ENCODE measurements around the gene ZNF699.
"Not testable (repeated sequence)": the region's sequence is repeated elsewhere in the genome, so short reads cannot be mapped to it uniquely, and the experiment has no call there.

Gene ZNF699

DNA sequence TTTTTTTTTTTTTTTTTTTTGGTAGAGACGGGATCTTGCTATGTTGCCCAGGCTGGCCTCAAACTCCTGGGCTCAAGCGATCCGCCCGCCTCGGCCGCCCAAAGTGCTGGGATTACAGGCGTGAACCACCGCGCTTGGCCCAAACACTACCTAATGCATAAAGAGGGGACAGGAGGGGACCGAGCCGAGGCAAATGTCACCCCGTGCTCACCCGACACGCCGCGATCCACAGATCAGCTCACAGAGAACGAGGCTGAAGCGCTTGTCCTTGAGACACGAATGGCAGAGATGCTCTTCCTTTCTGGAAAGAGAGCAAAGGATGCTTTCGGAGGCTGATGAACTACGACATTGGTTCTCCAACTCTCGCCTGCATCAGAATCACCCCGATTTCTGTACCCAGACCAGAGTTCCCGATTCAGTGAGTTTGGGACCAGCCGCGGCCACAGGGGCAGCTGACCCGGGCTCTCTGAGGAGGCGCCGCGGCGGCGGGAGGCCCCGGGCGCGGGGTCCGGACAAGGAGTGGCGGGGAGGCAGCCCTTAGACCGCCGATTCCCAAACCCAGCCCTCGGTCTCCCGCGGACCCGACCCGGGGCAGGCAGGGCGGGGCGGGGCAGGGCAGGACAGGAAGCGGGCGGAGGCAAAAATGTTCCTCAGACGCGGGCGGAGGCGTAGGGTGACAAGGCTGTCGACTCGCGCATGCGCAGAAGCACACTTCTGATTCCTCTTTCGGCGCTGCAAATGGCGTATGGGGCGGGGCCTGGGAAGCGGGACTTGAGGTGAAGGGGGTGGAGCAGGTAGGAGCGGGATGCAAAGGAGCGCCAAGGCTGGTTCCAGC lies at the start of gene ZNF699:
TSS of gene ZNF699 (minus strand) at position 700 of the 835 bp plus-strand sequence. CDS start 4,719 bp downstream, outside the sequence.
- DNase-seq, result peak; percentile 92 to 98 (median 96)

DNA sequence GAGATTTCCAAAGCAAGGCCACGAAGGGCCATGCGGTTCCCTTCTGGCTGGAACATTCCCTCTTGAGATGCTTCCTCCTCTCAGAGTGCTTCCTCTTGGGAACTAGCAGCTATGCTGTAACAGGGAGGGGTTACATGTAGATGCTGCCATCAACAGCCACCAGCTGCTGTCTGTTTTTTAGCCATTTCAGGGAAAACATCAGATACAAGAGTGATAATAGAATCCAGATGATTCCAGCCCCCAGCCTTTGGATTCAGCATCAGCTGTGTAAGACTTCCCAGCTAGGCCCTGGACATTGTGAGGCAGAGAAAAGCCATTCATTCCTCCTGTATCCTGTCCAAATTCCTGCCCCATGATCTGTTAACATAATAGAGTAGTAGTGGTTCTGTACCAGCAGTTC lies 45.0 kb upstream of the ZNF699 start:
- DNase-seq, result no peak

DNA sequence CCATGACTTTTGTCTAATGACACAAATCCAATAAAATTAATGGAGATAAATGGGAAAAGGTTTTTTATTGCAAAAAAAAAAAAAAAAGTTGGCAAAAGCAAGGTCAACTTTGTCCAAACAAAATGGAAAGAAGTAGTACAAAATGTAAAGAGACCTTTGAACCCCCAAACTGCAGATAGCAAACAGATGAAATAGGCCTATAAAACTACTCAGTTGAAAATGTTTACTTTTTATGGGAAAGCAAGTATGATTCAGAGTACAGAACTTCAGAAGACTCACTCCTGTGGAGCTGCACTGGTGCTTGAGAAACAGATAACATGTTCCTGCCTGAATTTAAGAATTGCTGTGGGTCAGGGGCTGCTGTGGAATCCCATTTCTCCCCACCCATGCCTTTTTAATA lies 43.4 kb upstream of the ZNF699 start:
- DNase-seq, result no peak

DNA sequence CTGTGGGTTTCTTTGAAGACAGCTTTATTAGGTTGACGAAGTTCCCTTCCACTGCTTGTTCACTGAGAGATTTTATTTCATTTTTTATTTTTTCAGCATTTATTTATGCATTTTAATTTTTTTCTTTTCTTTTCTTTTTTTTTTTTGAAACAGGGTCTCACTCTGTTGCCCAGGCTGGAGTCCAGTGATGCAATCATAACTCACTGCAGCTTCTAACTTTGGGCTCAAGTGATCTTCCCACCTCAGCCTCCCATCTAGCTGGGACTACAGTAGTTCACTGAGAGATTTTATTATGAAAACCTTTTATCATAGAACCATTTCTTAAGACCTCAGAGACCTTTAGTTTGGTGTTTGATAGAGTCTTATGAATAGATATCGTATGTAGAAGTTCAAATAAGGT lies 42.9 kb upstream of the ZNF699 start:
- no peak for DNase-seq

DNA sequence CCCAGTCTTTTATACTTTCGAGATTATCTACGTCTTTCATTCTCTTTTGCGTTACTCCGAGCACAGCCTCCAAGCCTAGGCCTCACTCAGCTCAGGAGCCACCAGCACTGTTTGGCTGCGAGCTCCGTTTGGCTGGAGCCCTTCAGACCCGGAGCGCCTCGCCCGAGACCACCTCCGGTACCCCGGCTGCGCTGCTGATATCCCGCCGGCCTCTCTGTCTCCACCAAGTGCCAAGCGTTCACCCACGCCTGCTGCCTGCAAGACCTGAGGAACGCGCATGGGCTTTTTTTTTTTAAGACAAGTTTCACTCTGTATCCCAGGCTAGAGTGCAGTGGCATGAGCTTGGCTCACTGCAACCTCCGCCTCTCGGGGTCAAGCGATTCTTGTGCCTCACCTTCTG lies 39.0 kb upstream of the ZNF699 start:
- no peak for DNase-seq

DNA sequence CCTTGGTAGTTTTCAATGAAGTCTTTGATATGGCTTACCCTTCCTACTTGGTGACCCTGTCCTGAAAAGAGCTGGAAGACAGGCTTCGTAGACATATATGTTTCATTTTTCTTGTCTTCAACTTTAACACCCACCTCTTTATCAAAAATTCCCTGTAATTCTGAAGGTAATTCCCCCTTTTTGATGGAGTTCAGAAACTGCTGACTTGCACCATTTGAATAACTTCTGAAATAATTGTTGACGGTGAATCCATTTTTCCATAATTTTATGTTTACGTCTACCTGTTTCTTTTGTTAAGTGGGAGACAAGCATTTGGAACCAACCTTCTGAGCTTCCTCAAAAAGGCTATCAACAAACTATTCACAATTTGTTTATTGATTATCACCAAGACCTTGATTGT lies 38.6 kb upstream of the ZNF699 start:
- no peak for DNase-seq

DNA sequence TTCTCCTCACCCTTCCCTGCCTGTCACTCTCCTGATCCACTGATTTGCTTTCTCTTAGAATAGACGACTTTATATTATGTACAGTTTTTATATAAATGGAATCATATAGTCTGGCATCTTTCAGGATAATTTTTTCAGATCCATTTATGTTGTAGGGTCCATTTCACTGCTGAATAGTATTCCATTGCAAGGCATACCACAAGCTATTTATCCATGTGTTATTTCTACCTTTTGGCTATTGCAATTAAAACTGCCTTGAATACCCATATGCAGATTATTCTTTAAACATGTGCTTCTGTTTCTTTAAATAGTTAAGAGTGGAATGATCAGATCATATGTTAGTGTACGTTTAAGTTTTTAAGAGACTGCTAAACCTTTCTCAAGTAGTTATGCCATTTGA lies 35.4 kb upstream of the ZNF699 start:
- DNase-seq, result no peak

DNA sequence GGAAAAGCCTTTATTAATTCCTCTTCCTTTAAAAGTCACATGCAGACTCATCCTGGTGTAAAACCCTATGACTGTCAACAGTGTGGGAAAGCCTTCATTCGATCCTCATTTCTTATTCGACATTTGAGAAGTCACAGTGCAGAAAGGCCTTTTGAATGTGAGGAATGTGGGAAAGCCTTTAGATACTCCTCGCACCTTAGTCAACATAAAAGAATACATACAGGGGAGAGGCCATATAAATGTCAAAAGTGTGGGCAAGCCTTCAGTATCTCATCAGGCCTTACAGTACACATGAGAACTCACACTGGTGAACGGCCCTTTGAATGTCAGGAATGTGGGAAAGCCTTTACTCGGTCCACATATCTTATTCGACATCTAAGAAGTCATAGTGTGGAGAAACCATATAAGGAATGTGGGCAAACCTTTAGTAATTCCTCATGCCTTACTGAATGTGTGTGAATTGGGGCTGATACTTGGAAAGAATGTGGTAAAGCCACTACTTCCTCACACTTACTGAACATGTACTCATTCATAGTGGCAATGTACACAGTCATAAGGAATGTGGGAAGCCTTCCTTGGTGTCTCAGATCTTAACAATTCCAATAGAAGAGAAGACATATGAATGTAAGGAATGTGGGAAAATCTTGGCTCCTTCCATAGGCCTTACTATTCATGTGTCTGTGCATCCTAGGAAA lies 33.1 kb upstream of the ZNF699 start:
- no peak for DNase-seq

DNA sequence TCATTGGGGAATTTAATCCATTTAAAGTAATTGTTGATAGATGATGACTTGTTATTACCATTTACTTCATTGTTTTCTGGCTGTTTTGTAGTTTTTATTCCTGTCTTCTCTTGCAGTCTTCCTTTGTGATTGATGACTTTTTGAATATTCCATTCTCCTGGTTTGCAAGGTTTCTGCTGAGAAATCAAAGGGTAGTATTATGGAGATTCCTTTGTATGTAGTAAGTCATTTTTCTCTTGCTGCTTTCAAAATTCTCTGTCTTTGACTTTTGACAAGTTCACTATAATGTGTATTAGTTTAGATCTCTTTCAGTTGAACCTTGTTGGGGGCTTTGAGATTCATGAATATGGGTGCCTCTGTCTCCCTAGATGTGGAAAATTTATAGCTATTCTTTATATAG lies 20.4 kb upstream of the ZNF699 start:
- DNase-seq, result no peak

DNA sequence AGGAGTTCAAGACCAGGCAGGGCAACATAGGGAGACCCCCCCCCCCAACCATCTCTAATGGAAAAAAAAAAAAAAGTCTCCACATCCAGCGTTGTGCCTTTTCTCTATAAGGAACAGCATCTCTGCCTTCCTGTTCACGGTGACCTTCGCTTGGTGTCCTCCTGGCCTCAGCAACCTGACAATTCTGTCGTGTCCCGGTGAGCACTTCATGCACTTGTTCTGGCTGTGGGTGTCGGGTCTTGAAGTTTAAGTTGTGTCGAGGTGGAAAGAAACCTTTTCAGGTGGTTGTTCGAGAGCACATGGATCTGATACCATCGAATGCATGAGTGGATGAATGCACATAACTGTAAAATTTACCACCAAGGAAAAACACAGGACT lies 14.9 kb upstream of the ZNF699 start:
- no peak for DNase-seq

DNA sequence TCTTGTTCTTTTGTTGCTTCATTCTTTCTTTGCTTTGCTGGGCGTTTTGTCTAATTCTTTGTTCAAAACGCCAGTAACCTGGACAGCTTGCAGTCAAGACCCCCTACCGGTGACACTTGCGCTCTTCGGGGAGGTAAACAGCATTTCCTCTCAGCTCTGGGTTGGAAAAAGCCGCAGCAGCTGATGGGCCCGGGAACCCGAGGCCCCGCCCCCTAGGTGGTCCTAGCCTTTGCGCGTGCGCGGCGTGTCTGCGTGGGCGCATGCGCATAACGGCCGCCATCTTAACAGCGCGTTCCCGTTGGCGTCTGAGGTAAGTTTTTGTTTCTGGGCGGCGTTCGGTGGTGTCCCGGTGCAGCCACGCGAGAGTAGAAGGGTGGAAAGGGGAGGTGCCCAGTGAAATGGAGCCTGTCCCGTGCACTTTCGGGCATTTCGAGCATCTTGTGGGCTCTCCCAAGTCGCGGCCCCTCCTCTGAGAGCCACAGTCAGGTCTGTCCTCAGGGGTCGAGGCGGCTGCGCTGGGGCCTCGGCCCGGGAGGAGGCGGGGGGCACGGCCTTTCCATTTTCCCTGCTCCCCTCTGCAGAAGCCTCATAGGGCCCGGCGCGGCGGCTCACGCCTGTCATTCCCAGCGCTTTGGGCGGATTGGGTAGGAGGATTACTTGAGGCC lies 14.4 kb upstream of the ZNF699 start, which contains the start of gene ZNF559:
TSS of gene ZNF559 (plus strand) at position 261 of the 665 bp plus-strand sequence. CDS start 14,371 bp downstream, outside the sequence.
- peak; percentile 93 to 98 (median 94) for DNase-seq

DNA sequence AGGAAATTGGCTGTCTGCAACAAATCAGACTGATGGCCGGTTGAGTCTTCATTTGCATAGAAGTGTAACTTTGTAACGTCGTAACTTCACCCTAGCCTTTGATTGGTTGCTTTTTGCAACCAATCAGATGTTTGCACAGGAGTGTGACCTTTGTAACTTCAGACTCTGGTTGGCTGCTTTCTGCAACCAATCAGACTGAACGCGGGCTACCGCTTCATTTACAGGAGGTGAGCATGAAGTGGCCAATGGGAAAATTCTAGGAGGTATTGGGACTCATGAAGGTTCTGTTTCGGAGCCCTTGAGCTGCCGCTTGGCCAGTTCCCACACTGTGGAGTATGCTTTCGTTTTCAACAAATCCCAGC lies 13.9 kb upstream of the ZNF699 start:
- DNase-seq, result peak in 1 of 6 experiments; percentile 60

DNA sequence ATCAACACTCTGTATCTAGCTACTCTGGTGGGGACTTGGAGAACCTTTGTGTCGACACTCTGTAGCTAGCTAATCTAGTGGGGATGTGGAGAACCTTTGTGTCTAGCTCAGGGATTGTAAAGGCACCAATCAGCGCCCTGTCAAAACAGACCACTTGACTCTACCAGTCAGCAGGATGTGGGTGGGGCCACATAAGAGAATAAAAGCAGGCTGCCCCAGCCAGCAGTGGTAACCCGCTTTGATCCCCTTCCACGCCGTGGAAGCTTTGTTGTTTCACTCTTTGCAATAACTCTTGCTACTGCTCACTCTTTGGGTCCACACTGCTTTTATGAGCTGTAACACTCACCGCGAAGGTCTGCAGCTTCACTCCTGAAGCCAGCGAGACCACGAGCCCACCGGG lies 12.6 kb upstream of the ZNF699 start:
- not testable (repeated sequence) for DNase-seq

DNA sequence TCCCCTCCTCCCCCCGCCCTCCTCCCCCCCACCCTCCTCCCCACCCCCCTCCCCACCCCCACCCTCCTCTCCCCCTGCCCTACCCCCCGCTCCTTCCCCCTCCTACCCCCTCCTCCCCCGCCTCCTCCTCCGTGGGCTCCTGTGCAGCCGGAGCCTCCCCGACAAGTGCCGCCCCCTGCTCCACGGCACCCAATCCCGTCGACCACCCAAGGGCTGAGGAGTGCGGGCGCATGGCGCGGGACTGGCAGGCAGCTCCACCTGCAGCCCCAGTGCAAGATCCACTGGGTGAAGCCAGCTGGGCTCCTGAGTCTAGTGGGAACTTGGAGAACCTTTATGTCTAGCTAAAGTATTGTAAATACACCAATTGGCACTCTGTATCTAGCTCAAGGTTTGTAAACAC lies 12.1 kb upstream of the ZNF699 start:
- DNase-seq, result not testable (repeated sequence)

DNA sequence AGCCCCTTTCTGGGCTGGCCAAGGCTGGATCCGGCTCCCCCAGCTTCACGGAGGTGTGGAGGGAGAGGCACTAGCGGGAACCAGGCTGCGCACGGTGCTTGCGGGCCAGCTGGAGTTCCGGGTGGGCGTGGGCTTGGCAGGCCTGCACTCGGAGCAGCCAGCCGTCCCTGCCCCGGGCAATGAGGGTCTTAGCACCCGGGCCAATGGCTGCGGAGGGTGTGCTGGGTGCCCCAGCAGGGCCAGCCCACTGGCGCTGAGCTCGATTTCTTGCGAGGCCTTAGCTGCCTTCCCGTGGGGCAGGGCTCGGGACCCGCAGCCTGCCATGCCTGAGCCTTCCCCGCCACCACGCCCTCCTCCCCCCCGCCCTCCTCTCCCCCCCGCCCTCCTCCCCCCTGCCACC lies 11.7 kb upstream of the ZNF699 start:
- no peak for DNase-seq

DNA sequence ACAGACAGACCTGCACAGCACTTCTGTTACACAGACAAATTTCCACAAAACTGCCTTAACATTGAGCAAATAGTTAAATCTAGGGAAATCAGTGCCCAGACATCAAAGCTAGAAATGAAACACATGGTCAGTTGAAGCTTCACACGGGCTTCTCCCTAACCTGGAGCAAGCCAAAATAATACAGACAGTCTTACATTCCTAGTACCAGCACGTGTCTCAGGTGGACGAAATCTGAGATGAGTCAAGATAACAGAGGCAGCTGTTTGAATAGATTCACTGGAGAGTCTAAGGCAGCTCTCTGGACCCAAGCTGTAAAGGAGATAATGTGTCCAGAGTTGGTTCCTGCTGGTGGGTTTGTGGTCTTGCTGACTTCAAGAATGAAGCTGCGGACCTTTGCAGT lies 4.1 kb upstream of the ZNF699 start:
- no peak for DNase-seq

DNA sequence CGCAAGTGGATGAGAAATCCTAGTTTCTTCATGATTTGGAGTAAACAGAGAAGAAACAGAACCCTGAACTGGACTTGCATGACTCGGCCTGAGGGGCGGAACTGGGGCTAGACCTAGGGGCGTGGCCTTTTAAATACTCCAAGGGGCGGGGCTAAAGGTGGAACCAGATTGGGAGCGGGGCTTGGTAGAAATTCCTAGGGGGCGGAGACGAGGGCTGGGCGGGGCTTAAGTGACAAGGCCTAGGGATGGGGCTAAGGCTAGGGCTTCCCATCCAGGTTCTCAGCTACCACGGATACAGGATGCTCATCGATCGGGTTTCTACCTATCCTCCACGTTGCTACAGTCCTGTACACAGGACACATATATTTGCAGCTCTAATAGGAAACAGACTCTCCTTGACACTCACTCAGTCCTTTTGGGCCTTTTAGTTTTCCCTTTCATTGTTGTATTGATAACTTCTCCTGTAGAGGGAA lies 372 bp upstream of the ZNF699 start:
- peak in 2 of 6 experiments; percentile 81 to 88 for DNase-seq

DNA sequence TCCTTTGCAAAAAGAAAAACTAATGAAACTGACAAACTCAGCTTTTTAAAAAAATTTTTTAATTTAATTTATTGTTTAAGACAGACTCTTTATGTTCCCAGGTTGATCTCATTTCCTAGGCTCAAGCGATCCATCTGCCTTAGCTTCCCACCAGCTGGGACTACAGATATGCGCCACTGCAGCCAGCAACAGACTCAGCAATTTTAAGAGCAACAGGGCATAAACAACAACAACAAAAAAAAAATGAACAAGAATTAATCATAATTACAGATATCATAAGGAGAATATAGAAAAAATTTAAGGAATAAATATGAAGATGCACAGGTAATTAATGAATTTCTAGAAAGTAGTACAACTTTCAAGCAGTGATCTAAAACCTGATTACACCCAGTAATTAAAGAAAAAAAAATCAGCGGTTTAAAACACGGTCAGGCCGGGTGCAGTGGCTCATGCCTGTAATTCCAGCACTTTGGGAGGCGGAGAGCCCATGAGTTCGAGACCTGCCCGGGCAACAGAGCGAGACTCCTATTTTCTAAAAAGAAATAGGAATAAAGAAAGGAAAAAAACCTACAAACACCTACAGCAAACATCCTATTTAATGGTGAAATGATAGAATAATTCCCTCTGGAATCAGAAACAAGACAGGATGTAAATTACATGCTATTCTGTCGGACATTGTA lies 1.4 kb downstream of the ZNF699 start:
- DNase-seq, result no peak

DNA sequence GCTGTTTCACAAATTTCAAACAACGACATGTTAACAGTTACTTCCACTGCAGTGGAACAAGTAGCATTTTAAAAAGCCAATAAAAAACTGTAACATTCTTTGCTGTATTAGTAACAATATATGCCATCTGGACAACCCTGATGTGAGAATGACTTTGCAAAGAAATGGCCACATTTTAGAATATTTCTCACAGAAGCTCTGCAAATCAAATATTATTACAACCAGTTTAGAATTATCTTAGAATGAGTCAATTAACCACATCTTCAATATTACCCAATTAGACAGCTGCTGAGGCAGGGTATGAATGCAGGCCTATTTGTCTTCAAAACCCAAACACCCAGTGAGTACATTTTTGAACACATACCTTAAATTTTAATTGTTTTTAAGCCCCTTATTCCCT lies 3.2 kb downstream of the ZNF699 start:
- no peak for DNase-seq

DNA sequence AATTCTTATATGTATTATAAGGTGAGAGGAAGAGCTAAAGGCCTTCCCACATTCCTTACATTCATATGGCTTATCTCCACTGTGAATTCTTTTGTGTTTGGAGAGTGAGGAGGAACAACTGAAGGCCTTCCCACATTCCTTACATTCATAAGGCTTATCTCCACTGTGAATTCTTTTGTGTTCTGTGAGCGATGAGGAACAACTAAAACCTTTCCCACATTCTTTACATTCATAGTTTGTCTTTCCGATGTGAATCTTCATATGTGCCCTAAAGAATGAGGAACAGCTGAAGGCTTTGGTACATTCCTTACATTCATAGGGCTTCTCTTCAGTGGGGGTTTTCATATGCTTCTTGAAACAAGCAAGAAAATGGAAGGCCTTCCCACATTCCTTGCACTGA lies 13.3 kb downstream of the ZNF699 start:
- DNase-seq, result no peak

DNA sequence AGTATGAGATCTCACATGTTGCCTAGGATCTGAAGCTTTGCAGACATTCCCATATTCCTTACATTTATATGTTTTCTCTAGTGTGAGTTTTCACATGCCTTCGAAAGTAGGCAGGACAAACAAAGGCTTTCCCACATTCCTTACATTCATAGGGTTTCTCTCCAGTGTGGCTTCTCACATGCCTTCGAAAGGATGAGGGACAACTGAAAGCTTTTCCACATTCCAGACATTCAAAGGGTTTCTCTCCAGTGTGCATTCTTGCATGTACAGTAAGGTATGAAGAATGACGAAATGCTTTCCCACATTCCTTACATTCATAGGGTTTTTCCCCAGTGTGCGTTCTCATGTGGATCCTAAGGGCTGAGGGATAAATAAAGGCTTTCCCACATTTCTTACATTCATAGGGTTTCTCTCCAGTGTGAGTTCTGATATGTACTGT lies 14.2 kb downstream of the ZNF699 start:
- DNase-seq, result no peak

DNA sequence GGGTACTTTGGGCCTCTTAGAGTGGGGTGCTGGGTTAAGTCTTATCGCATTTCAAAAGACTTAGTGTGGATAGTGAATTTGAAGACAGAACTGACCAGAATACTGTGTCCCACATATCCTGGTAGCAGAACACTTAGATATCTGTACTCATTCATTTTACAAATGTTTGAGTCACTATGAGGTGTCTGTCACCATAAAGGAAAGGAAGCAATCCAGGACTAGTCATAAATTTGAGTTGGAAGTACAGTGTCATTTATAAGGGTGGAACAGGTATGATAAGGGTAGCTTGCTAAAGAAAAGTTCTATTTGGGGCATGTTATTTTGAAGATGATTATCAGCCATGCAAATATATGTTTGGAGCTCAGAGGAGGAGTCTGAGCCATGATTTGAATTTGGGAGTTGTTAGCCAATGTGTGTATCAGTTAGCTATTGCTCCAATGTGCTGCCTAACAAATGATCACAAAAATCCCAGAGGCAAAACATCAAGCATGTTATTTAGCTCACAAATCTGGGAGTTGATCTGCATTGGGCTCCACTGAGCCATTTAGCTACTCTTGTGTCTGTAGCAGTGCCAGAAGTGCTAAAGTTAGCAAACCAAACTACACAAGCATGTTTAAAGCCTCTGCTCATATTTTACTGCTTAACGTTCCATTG lies 20.3 kb downstream of the ZNF699 start:
- DNase-seq, result no peak

Measured in stimulated activated naive CD4-positive, alpha-beta T cell (primary cell).